B cell (primary cell): Measurements from ENCODE around the gene TNN. TPM values are rescaled to one million over a fixed set of nuclear protein-coding genes. Genes with fewer than 3 reads are reported as not detected.
A peak's percentile ranks its signal among the peaks of the same experiment; 100 is the strongest.

Experiments
- ATAC-seq: fragments of 200-7000 bp; cut with Tn5 transposase; one replicate; pipeline ENCODE4 v1.10.0; 2021; ENCODE audit warnings: low read depth, mild to moderate bottlenecking, moderate number of reproducible peaks, moderate library complexity
- CTCF ChIA-PET: fragments of 350-600 bp; sonication (Branson Sonifier 250); formaldehyde crosslinking; loops from one replicate; lab custom pipeline; 2021; ENCODE audit warnings: antibody characterized with exemption, inconsistent platforms; lab: Charles Lee
- POLR2A ChIA-PET: fragments of 350-600 bp; sonication (Branson Sonifier 250); formaldehyde crosslinking; loops from one replicate; lab custom pipeline; 2021; ENCODE audit warnings: antibody characterized with exemption; lab: Charles Lee
- DNase-seq: peaks from one replicate; pipeline ENCODE4 v3.0.0; 2013
- H2AFZ ChIP-seq: 2 replicates; pipeline ENCODE4 v1.6.1; 2012; ENCODE audit warnings: mild to moderate bottlenecking, low read depth, low read length; ENCODE audit not compliant: insufficient read depth, poor library complexity, severe bottlenecking
- H3K27ac ChIP-seq, 2 donors: 1 replicate in 1 of 2; 2 replicates in 1 of 2; pipeline ENCODE4 v1.5.1; 2012 to 2013; ENCODE audit warnings: low read length in 2 of 2, mild to moderate bottlenecking in 2 of 2, moderate library complexity in 1 of 2
- H3K27me3 ChIP-seq, 4 experiments: fragments of 200-600 bp in 1 of 4; sonication (generic) in 1 of 4; replicated peaks in 1 of 4; 1 replicate in 2 of 4; 2 replicates in 2 of 4; pipeline versions ENCODE4 v1.6.1 to v1.7.0; 2013 to 2016; ENCODE audit warnings: low read length in 3 of 4, mild to moderate bottlenecking in 2 of 4, mixed read lengths in 1 of 4, moderate library complexity in 1 of 4; ENCODE audit not compliant: insufficient read depth in 4 of 4, control insufficient read depth in 3 of 4; ENCODE audit errors: control extremely low read depth in 1 of 4
- H3K36me3 ChIP-seq, 2 experiments: replicated peaks in 1 of 2; 1 replicate in 1 of 2; 2 replicates in 1 of 2; pipeline versions ENCODE4 v1.6.1 to v1.7.1; 2013; ENCODE audit warnings: low read length in 1 of 2; ENCODE audit not compliant: insufficient read depth in 2 of 2, control insufficient read depth in 1 of 2; ENCODE audit errors: control extremely low read depth in 1 of 2, extremely low read depth in 1 of 2
- H3K4me1 ChIP-seq, 2 donors: fragments of 200-600 bp in 1 of 2; sonication (generic) in 1 of 2; 1 replicate in 1 of 2; 2 replicates in 1 of 2; pipeline versions ENCODE4 v1.5.1 to v1.6.1; 2013 to 2017; ENCODE audit warnings: low read length in 2 of 2; ENCODE audit not compliant: control insufficient read depth in 2 of 2, insufficient read depth in 2 of 2
- H3K4me2 ChIP-seq: replicated peaks from 2 replicates; pipeline ENCODE3; 2012; ENCODE audit warnings: mild to moderate bottlenecking, low read depth, low read length; ENCODE audit not compliant: poor library complexity, severe bottlenecking
- H3K4me3 ChIP-seq, 5 experiments: fragments of 200-600 bp in 1 of 5; sonication (generic) in 1 of 5; 1 replicate in 3 of 5; 2 replicates in 2 of 5; pipeline versions ENCODE4 v1.5.1 to v1.7.0; 2011 to 2016; ENCODE audit warnings: low read length in 4 of 5, mild to moderate bottlenecking in 4 of 5, low read depth in 2 of 5, control low read depth in 1 of 5, moderate library complexity in 1 of 5; ENCODE audit not compliant: insufficient read depth in 1 of 5; ENCODE audit errors: control extremely low read depth in 1 of 5, extremely low read depth in 1 of 5
- H3K79me2 ChIP-seq: fragments of 200-600 bp; sonication (generic); one replicate; pipeline ENCODE4 v1.6.0; 2016; ENCODE audit warnings: low read length; ENCODE audit not compliant: control insufficient read depth, insufficient read depth
- H3K9ac ChIP-seq: fragments of 200-600 bp; sonication (generic); 2 replicates; pipeline ENCODE4 v1.6.1; 2017; ENCODE audit warnings: mild to moderate bottlenecking, low read length, moderate library complexity
- H3K9me3 ChIP-seq, 3 donors: one replicate each; pipeline versions ENCODE4 v1.6.1 to v1.7.1; 2013; ENCODE audit warnings: low read length in 2 of 3; ENCODE audit not compliant: control insufficient read depth in 2 of 3, insufficient read depth in 1 of 3; ENCODE audit errors: control extremely low read depth in 1 of 3
- H4K20me1 ChIP-seq: 2 replicates; pipeline ENCODE4 v1.6.0; 2012; ENCODE audit warnings: mild to moderate bottlenecking, low read length; ENCODE audit not compliant: insufficient read depth, control insufficient read depth, poor library complexity, severe bottlenecking
- H3K27ac Mint-ChIP-seq: one replicate; pipeline ENCODE4 v1.8.0; 2021; ENCODE audit warnings: mixed read lengths
- H3K27me3 Mint-ChIP-seq: one replicate; pipeline ENCODE4 v1.8.0; 2021; ENCODE audit warnings: mixed read lengths
- H3K4me1 Mint-ChIP-seq: one replicate; pipeline ENCODE4 v1.8.0; 2021; ENCODE audit warnings: mixed read lengths
- H3K4me3 Mint-ChIP-seq: one replicate; pipeline ENCODE4 v1.8.0; 2021; ENCODE audit warnings: mixed read lengths
- H3K9me3 Mint-ChIP-seq: one replicate; pipeline ENCODE4 v1.8.0; 2022; ENCODE audit warnings: mixed read lengths; ENCODE audit not compliant: insufficient read depth
- EZH2 ChIP-seq: IDR thresholded peaks from 2 replicates; pipeline ENCODE4 v1.6.1; 2012; ENCODE audit warnings: borderline replicate concordance, low read depth, mild to moderate bottlenecking, moderate library complexity, low read length; ENCODE audit not compliant: insufficient read depth, poor library complexity, severe bottlenecking
- whole genome bisulfite sequencing: methylation state at CpG from one replicate; pipeline ENCODE4 v1.1.5; 2013; ENCODE audit warnings: missing lambda C conversion rate; ENCODE audit not compliant: insufficient coverage; 5-methylcytosine and 5-hydroxymethylcytosine counted together
- intact Hi-C: fragments of 100-400 bp; cut with micrococcal nuclease; formaldehyde crosslinking; loops from one replicate; pipeline ENCODE4 v1.10.0; 2022
- polyA plus RNA-seq: library from polyadenylated mRNA; depleted of rRNA; stranded (reverse); fragments of >200 nt; gene quantifications from 2 replicates; pipeline ENCODE4 v1.2.3, GENCODE V29; 2012
- total RNA-seq, 2 donors: library from RNA; stranded (reverse); fragments of 120-200 nt in 1 of 2; gene quantifications; 1 replicate in 1 of 2; 2 replicates in 1 of 2; pipeline versions ENCODE4 v1.2.3 to v1.2.4, GENCODE V29; 2013 to 2022
- TF ChIP-seq, protein P1 (sequence below): fragments of 200-600 bp; IDR thresholded peaks from one replicate; pipeline ENCODE4 v1.8.0; 2022; ENCODE audit warnings: antibody characterized with exemption, mild to moderate bottlenecking

The TNN gene
- total and polyA plus RNA-seq, 2 donors (not counting 1 experiment from before 2014, with no cell fraction given): not detected

GRCh38 chr1:175024773-175025172 is 42.9 kb upstream of the TNN start:
- intact Hi-C loops: loop anchor here (10.0 kb wide), 3 partner anchors 170 to 1180 kb away; partner anchors contain the start of genes COP1, KIAA0040 and RABGAP1L
- no peak overlapping the region for H3K9ac ChIP-seq
- no CpG with 5 or more reads among the region's 2 CpGs for WGBS
- H3K27me3 ChIP-seq: no peaks in the 10 kb centered on the region
- peaks cover 0 to 5% (median 1%) of the 10 kb centered on the region in 3 donors for H3K9me3 ChIP-seq
- H3K4me1 Mint-ChIP-seq: peaks cover 34% of the 10 kb centered on the region
- no peak overlapping the region for H3K4me2 ChIP-seq
- peak overlapping the region; percentile 23 for H2AFZ ChIP-seq
- no peaks in the 10 kb centered on the region for H3K27me3 Mint-ChIP-seq
- peaks cover 0 to 5% of the 10 kb centered on the region in 2 experiments for H3K36me3 ChIP-seq
- H3K27ac Mint-ChIP-seq: peak overlapping the region; percentile 92
- CTCF ChIA-PET: interaction anchor here (0.7 to 1.4 kb wide), 5 partner anchors 11 to 127 kb away, joined by 3 to 4 read pairs (median 3); no protein-coding TSS in a partner anchor
- peak overlapping the region; percentile 95 for H3K4me3 Mint-ChIP-seq
- no peak overlapping the region for H3K4me3 ChIP-seq
- peaks cover 15 to 20% of the 10 kb centered on the region in 2 donors for H3K4me1 ChIP-seq
- no peaks in the 10 kb centered on the region for H4K20me1 ChIP-seq
- H3K27ac ChIP-seq: no peak overlapping the region
- ATAC-seq: no peak
- H3K9me3 Mint-ChIP-seq: peaks cover 3% of the 10 kb centered on the region
- no peak for DNase-seq
- POLR2A ChIA-PET: interaction anchor here (3.9 kb wide), 1 partner anchor 25 kb away, joined by 57 read pairs; the partner anchor contains the start of gene CACYBP
- TF ChIP-seq EZH2: no peak
- TF ChIP-seq, protein P1, sequence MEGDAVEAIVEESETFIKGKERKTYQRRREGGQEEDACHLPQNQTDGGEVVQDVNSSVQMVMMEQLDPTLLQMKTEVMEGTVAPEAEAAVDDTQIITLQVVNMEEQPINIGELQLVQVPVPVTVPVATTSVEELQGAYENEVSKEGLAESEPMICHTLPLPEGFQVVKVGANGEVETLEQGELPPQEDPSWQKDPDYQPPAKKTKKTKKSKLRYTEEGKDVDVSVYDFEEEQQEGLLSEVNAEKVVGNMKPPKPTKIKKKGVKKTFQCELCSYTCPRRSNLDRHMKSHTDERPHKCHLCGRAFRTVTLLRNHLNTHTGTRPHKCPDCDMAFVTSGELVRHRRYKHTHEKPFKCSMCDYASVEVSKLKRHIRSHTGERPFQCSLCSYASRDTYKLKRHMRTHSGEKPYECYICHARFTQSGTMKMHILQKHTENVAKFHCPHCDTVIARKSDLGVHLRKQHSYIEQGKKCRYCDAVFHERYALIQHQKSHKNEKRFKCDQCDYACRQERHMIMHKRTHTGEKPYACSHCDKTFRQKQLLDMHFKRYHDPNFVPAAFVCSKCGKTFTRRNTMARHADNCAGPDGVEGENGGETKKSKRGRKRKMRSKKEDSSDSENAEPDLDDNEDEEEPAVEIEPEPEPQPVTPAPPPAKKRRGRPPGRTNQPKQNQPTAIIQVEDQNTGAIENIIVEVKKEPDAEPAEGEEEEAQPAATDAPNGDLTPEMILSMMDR: no peak
- peaks cover 24% of the 10 kb centered on the region for H3K79me2 ChIP-seq

DNA sequence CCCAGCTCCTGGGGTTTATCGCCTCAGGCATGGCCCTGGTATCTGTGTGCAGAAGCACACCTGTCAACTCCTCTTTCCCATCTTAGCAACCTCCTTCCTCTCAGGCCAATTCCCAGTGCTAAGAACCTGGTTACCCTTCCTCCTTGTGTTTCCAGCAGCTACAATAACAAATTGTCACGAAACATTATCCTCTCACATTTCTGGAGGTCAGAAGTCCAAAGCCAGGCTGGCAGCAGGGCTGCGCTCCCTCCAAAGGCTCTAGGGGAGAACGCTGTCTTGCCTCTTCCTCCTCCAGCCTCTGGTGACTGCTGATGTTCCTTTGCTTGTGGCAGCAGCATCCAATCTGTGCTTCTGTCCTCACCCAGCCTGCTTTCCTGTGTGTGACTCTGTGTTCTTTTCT is 33.7 kb upstream of the TNN start:
- ATAC-seq: no peak
- POLR2A ChIA-PET: interaction anchor here (0.9 kb wide), 1 partner anchor 11 kb away, joined by 3 read pairs; the partner anchor contains the start of gene MRPS14

More for the DNA sequence above, 33.7 kb upstream of the TNN start:
- no peaks in the 10 kb centered on the region for H3K36me3 ChIP-seq
- no peak overlapping the region for H3K4me2 ChIP-seq
- H3K9me3 ChIP-seq: no peaks in the 10 kb centered on the region
- 89% methylated on average over 4 of the region's 4 CpGs for WGBS
- peaks cover 16% of the 10 kb centered on the region for H3K27me3 Mint-ChIP-seq
- H3K27ac Mint-ChIP-seq: no peak overlapping the region
- H2AFZ ChIP-seq: no peak overlapping the region
- H4K20me1 ChIP-seq: no peaks in the 10 kb centered on the region
- peaks cover 7% of the 10 kb centered on the region for H3K4me1 Mint-ChIP-seq
- H3K27me3 ChIP-seq: no peaks in the 10 kb centered on the region
- no peak overlapping the region for H3K4me3 Mint-ChIP-seq
- TF ChIP-seq EZH2: no peak
- TF ChIP-seq, protein P1: no peak
- no peak overlapping the region for H3K9ac ChIP-seq
- no peak overlapping the region for H3K27ac ChIP-seq
- H3K4me1 ChIP-seq: peaks cover 5 to 6% of the 10 kb centered on the region in 2 donors
- no peak overlapping the region for H3K4me3 ChIP-seq
- H3K9me3 Mint-ChIP-seq: no peaks in the 10 kb centered on the region
- CTCF ChIA-PET: no interaction called here
- intact Hi-C loops: no loop called here
- H3K79me2 ChIP-seq: no peaks in the 10 kb centered on the region
- DNase-seq: no peak
